IPS-18c (cell line): Measurements from ENCODE around the gene DTD1.

Source experiments
- H3K4me3 ChIP-seq: 2 replicates; pipeline ENCODE4 v1.7.0; 2013; ENCODE audit warnings: low read depth, mild to moderate bottlenecking, low read length, moderate library complexity; ENCODE audit not compliant: insufficient read depth
- H3K9me3 ChIP-seq: one replicate; pipeline ENCODE4 v1.6.1; 2013; ENCODE audit warnings: mild to moderate bottlenecking, low read length, moderate library complexity; ENCODE audit not compliant: control insufficient read depth, insufficient read depth

Gene DTD1

GRCh38 chr20:18596270-18596669 is 8.4 kb downstream of the DTD1 start:
- no peaks in the 10 kb centered on the region for H3K9me3 ChIP-seq
- no peak overlapping the region for H3K4me3 ChIP-seq

- Histone ChIP-seq H3K4me3 (no peak overlapping the region), H3K9me3 (no peaks in the 10 kb centered on the region)
These were observed 21.9 kb downstream of the DTD1 start for GRCh38 chr20:18609741-18610140.

DNA sequence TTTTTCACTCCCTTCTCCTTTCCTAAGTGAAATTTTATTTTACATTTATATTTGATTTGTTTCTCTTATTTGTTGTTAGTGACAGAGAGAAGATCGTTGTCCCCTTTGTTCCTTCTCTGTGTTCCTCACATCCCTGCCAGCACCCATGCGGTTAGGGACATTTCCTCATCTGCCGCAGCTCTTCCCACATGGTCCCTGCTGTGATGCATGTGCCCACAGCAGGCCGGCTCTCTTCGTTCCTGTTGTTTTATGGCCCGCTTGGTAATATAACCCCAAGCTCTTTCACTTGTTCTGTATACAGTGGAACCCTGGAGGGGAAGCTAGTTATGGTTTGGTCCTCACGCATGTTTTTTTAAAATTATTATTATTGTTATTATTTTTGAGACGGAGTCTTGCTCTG is 23.6 kb downstream of the DTD1 start:
- H3K4me3 ChIP-seq, result no peak overlapping the region

DNA sequence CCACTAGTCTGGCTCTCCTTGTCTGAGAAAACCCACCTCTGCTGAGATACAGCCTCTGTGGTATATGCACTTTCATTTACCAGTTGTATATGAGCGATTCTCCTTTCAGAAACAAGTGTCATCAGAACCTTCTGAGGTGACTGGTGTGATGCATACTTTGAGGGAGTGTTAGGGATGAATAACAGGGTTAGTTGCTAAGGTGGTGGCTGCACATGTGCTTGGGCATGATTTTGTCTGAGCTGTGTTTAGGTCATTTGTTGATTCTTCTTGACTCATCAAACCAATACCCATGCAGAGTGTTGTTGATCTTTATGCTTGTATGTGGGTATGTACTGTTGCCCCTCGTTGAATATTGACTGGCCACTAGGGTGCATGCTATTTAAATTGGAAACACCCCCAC is 25.7 kb downstream of the DTD1 start:
- H3K9me3 ChIP-seq, result no peaks in the 10 kb centered on the region
- no peak overlapping the region for H3K4me3 ChIP-seq

More for the DNA sequence above, 23.6 kb downstream of the DTD1 start:
- H3K9me3 ChIP-seq, result no peaks in the 10 kb centered on the region

- no peak overlapping the region for H3K4me3 ChIP-seq
- H3K9me3 ChIP-seq, result no peaks in the 10 kb centered on the region
These were observed 26.4 kb downstream of the DTD1 start for GRCh38 chr20:18614244-18614643.

- Histone ChIP-seq H3K4me3 (no peak overlapping the region), H3K9me3 (no peaks in the 10 kb centered on the region)
These were observed 27.3 kb downstream of the DTD1 start for GRCh38 chr20:18615020-18615650.

DNA sequence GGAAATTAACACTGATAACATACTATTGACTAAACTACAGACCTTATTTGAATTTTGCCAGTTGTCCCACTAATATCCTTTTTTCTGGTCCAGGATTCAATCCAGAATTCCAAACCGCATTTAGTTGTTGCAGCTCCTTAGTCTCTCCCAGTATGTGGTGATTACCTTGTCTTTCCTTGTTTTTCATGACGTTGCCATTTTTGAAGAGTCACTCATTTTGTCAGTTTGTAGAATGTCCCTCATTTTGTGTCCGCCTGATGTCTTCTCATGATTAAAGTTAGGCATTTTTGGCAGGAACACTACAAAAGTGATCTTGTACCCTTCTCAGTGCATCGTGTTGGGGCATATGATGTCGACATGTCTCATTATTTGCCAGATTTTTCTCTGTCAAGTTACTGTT is 33.1 kb downstream of the DTD1 start:
- Histone ChIP-seq H3K4me3 (no peak overlapping the region), H3K9me3 (no peaks in the 10 kb centered on the region)

- Histone ChIP-seq H3K9me3 (no peaks in the 10 kb centered on the region), H3K4me3 (no peak overlapping the region)
These were observed 35.5 kb downstream of the DTD1 start for GRCh38 chr20:18623156-18623910.

DNA sequence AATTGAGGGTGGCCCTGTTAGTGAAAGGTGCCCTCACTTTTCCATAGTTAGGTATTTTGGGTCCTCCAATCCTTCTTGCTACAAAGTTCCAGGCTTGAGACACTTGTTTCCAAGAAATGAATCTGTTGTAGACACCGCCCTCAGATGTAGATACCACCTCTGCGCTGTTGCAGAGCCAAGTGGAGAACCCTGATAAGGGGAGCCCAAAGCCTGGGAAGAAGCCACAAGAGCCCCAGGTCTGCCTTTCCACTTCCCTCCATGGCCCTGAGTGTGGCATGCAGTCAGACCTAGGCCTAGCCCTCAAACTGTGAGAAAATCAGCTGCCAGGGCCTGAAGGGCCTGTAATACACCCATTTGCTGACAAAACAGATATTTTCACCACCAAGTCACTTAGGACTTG is 37.1 kb downstream of the DTD1 start:
- no peak overlapping the region for H3K4me3 ChIP-seq
- H3K9me3 ChIP-seq, result no peaks in the 10 kb centered on the region

GRCh38 chr20:18625907-18626655 is 38.2 kb downstream of the DTD1 start:
- Histone ChIP-seq H3K9me3 (no peaks in the 10 kb centered on the region), H3K4me3 (no peak overlapping the region)

DNA sequence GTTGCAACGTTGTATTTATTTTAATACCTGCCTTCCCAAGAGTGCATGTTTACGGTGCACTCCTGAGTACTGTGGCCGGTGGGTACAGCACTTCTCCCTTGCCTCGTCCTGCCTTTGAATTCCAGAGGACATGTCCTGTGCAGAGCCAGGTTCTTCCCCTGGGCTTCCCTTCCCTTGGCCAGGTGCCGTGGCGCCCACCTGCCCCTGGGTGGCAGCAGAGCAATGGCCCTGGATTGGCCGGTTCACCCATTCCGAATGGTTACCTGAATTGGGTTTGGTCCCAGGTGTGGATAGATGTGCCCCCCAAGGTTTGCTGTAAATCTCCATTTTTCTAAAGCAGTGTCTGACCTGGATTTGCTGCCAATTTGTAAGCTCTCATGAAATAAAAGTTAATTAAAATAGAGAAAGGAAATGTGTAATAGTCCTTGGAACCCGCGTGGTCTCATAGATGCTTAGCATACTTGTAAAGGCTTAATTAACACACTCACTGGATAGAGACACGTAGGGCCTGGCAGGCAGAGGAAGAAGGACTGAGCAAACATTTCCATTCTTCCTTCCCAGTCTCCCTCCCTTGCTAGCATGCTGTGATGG is 40.6 kb downstream of the DTD1 start:
- Histone ChIP-seq H3K4me3 (no peak overlapping the region), H3K9me3 (no peaks in the 10 kb centered on the region)

GRCh38 chr20:18632196-18632789 is 44.4 kb downstream of the DTD1 start:
- Histone ChIP-seq H3K9me3 (no peaks in the 10 kb centered on the region), H3K4me3 (no peak overlapping the region)

GRCh38 chr20:18633411-18633810 is 45.6 kb downstream of the DTD1 start:
- Histone ChIP-seq H3K4me3 (no peak overlapping the region), H3K9me3 (no peaks in the 10 kb centered on the region)

DNA sequence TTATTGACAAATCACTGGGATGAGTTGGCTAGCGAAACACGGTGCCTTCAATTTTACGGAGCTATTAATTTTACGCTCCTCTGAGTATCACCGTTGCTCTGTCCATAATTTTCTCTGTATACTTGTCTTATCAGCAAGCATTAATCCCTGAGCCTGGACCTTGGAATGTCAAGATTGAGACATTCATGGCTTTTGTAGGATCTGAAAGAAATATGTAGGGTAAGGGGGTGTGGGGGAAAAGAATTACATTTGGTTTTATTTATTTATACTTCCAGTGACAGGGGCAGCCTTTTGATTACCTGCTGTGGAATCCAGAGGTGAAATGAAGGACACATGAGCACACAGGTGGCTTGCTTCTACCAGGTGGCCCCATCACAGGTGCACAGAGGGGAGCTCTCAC is 46.6 kb downstream of the DTD1 start:
- no peaks in the 10 kb centered on the region for H3K9me3 ChIP-seq
- no peak overlapping the region for H3K4me3 ChIP-seq

DNA sequence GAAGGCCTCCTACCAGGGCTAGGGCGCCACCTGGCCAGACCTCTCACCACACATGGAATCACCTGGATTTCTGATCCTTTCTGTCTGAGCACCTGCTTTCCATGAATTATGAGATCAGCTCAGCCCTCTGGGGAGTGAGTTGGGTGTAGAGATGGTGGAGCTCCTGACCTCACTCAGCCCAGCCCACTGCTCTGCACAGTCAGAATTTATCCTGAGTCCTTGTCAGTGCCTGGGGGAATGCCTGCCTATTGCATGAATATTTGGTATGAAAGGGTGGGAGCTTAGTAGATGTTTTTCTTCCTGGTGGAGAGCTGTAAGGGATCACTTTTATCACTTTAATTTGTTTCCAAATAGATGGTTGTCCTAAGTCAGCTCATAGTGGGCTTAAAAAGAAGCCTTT is 47.5 kb downstream of the DTD1 start:
- H3K4me3 ChIP-seq, result no peak overlapping the region

DNA sequence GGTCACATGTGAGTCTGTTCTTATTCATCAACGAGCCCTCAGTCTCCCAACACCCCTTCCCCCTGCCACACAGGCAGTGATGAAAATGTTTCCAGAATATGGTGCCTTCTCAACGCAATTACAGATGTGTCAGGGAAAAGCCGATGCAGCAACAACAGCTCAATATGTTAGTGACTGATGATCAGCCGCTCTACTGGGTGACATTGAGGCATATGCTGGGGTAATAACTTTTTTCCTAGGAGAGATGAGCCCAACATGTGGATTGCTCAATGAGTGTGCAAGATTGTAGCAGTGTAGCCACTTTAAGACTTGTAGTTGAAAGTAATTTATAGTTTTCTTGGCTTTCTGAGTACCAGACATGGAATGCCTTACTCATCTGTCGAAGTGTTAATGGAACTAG is 49.4 kb downstream of the DTD1 start:
- H3K4me3 ChIP-seq, result no peak overlapping the region
- H3K9me3 ChIP-seq, result no peaks in the 10 kb centered on the region

More for the DNA sequence above, 47.5 kb downstream of the DTD1 start:
- H3K9me3 ChIP-seq, result no peaks in the 10 kb centered on the region

GRCh38 chr20:18638768-18639167 is 50.9 kb downstream of the DTD1 start:
- no peak overlapping the region for H3K4me3 ChIP-seq
- H3K9me3 ChIP-seq, result no peaks in the 10 kb centered on the region
